Measurements from ENCODE around the gene CHTF18.

CHTF18 gene

GRCh38 chr16:782766-783403 is 5.5 kb upstream of the CHTF18 start:
- H3K4me1 Mint-ChIP-seq, result peaks cover 14% of the 10 kb centered on the region
- no peaks in the 10 kb centered on the region for H3K9me3 Mint-ChIP-seq
- ATAC-seq (replicated peaks; ENCODE audit: extremely low read depth, poor library complexity, severe bottlenecking) (no peak), DNase-seq (ENCODE audit: low spot score in 2 of 2) (no peak)
- peaks cover 7% of the 10 kb centered on the region for H3K27me3 Mint-ChIP-seq
- no peak overlapping the region for H3K27ac Mint-ChIP-seq (ENCODE audit: low read depth)
- no peak overlapping the region for H3K4me3 Mint-ChIP-seq
- peaks cover 9% of the 10 kb centered on the region for H3K36me3 Mint-ChIP-seq (ENCODE audit: insufficient read depth)

GRCh38 chr16:783404-784161 is 4.8 kb upstream of the CHTF18 start:
- H3K36me3 Mint-ChIP-seq (ENCODE audit: insufficient read depth), result peaks cover 9% of the 10 kb centered on the region

GRCh38 chr16:784431-784830 is 4.0 kb upstream of the CHTF18 start:
- Mint-ChIP-seq H3K4me3 (no peak overlapping the region), H3K27ac (ENCODE audit: low read depth) (no peak overlapping the region), H3K27me3 (peaks cover 7% of the 10 kb centered on the region)

More at GRCh38 chr16:783404-784161, 4.8 kb upstream of the CHTF18 start:
- ATAC-seq (replicated peaks; ENCODE audit: extremely low read depth, poor library complexity, severe bottlenecking), result no peak
- peaks cover 7% of the 10 kb centered on the region for H3K27me3 Mint-ChIP-seq
- no peak overlapping the region for H3K27ac Mint-ChIP-seq (ENCODE audit: low read depth)
- H3K4me1 Mint-ChIP-seq, result peaks cover 14% of the 10 kb centered on the region
- no peak overlapping the region for H3K4me3 Mint-ChIP-seq
- DNase-seq (ENCODE audit: low spot score in 2 of 2), result no peak
- no peaks in the 10 kb centered on the region for H3K9me3 Mint-ChIP-seq

GRCh38 chr16:785563-786535 is 2.6 kb upstream of the CHTF18 start:
- H3K36me3 Mint-ChIP-seq (ENCODE audit: insufficient read depth), result peaks cover 9% of the 10 kb centered on the region
- peak overlapping the region; percentile 80 for H3K4me3 Mint-ChIP-seq
- ATAC-seq (replicated peaks; ENCODE audit: extremely low read depth, poor library complexity, severe bottlenecking), result no peak
- H3K4me1 Mint-ChIP-seq, result peaks cover 14% of the 10 kb centered on the region
- peak; percentile 53 to 70 for DNase-seq (ENCODE audit: low spot score in 2 of 2)
- H3K27me3 Mint-ChIP-seq, result no peaks in the 10 kb centered on the region
- H3K27ac Mint-ChIP-seq (ENCODE audit: low read depth), result no peak overlapping the region
- no peaks in the 10 kb centered on the region for H3K9me3 Mint-ChIP-seq

More at GRCh38 chr16:784431-784830, 4.0 kb upstream of the CHTF18 start:
- ATAC-seq (replicated peaks; ENCODE audit: extremely low read depth, poor library complexity, severe bottlenecking) (no peak), DNase-seq (ENCODE audit: low spot score in 2 of 2) (no peak)
- peaks cover 14% of the 10 kb centered on the region for H3K4me1 Mint-ChIP-seq
- peaks cover 9% of the 10 kb centered on the region for H3K36me3 Mint-ChIP-seq (ENCODE audit: insufficient read depth)
- H3K9me3 Mint-ChIP-seq, result no peaks in the 10 kb centered on the region

- H3K27me3 Mint-ChIP-seq, result no peaks in the 10 kb centered on the region
- no peaks in the 10 kb centered on the region for H3K9me3 Mint-ChIP-seq
- H3K4me1 Mint-ChIP-seq, result peaks cover 21% of the 10 kb centered on the region
- no peak overlapping the region for H3K27ac Mint-ChIP-seq (ENCODE audit: low read depth)
- no peak for DNase-seq (ENCODE audit: low spot score in 2 of 2)
- peak overlapping the region; percentile 80 for H3K4me3 Mint-ChIP-seq
- peaks cover 11% of the 10 kb centered on the region for H3K36me3 Mint-ChIP-seq (ENCODE audit: insufficient read depth)
- no peak for ATAC-seq (replicated peaks; ENCODE audit: extremely low read depth, poor library complexity, severe bottlenecking)
These were observed 976 bp upstream of the CHTF18 start for GRCh38 chr16:787321-787966.

DNA sequence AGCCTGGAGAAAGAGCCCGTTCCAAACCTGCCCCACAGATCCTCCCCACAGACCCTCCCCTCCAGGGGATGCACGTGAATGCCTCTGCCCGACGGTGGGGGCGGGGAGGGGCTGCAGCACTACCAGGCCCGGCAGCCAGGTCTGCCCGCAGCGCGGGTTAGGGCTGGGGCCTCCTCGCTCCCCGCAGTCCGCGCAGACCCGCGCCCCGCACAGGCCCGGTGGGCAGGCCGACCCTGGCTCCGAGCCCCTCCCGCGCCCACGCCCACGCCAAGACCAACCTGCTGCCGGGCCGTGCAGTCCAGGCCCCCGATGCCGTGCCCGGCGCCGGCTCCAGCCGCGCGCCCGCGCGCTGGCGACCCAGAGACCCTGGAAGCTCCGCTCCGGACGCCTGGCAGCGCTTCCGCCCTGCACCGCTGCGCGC is 432 bp upstream of the CHTF18 start, which contains the start of gene RPUSD1:
Gene RPUSD1, minus strand, starts transcription at position 404 of the 421 bp plus-strand sequence. CDS start 644 bp downstream, outside the sequence.
- H3K9me3 Mint-ChIP-seq, result no peaks in the 10 kb centered on the region
- peak; percentile 10 for ATAC-seq (replicated peaks; ENCODE audit: extremely low read depth, poor library complexity, severe bottlenecking)
- no peak within 1 kb of the TSS for H3K27ac Mint-ChIP-seq (ENCODE audit: low read depth)
- peaks cover 21% of the 10 kb centered on the region for H3K4me1 Mint-ChIP-seq
- no peaks in the 10 kb centered on the region for H3K27me3 Mint-ChIP-seq
- peaks cover 11% of the 10 kb centered on the region for H3K36me3 Mint-ChIP-seq (ENCODE audit: insufficient read depth)
- peak in 1 of 2 donors; percentile 22 for DNase-seq (ENCODE audit: low spot score in 2 of 2)
- peak within 1 kb of the TSS; percentile 80 for H3K4me3 Mint-ChIP-seq

DNA sequence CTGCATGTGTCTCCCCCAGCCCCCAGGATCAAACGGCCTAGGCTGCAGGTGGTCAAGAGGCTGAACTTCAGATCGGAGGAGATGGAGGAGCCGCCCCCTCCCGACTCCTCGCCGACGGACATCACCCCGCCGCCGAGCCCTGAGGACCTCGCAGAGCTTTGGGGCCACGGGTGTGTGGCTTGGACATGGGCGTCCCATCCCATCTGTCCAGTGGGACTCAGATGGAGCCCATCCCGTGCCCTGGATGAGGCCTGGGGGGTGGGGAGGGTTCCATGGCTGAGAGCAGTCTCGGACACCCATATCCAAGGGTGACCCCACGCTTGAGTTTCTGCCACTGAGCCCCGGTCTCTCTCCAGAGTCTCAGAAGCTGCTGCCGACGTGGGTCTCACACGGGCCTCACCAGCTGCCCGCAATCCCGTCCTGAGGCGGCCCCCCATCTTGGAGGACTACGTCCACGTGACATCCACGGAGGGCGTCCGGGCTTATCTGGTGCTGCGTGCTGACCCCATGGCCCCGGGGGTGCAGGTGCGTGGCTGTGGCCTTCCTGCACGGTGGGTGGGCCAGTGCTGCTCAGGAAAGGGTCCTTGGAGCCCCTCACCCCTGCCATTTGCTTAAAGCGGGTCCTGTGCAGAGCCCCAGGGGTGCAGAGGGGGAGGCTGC is 901 bp downstream of the CHTF18 start:
- Mint-ChIP-seq H3K27ac (ENCODE audit: low read depth) (no peak overlapping the region), H3K36me3 (ENCODE audit: insufficient read depth) (peaks cover 11% of the 10 kb centered on the region), H3K4me3 (peak overlapping the region; percentile 61), H3K9me3 (no peaks in the 10 kb centered on the region), H3K4me1 (peaks cover 21% of the 10 kb centered on the region), H3K27me3 (no peaks in the 10 kb centered on the region)
- no peak for DNase-seq (ENCODE audit: low spot score in 2 of 2)
- ATAC-seq (replicated peaks; ENCODE audit: extremely low read depth, poor library complexity, severe bottlenecking), result no peak

GRCh38 chr16:790086-790485 is 1.7 kb downstream of the CHTF18 start:
- peaks cover 18% of the 10 kb centered on the region for H3K4me1 Mint-ChIP-seq
- peak overlapping the region; percentile 25 for H3K27ac Mint-ChIP-seq (ENCODE audit: low read depth)
- DNase-seq (ENCODE audit: low spot score in 2 of 2) (no peak), ATAC-seq (replicated peaks; ENCODE audit: extremely low read depth, poor library complexity, severe bottlenecking) (no peak)
- H3K4me3 Mint-ChIP-seq, result peak overlapping the region; percentile 61
- no peaks in the 10 kb centered on the region for H3K9me3 Mint-ChIP-seq
- H3K36me3 Mint-ChIP-seq (ENCODE audit: insufficient read depth), result peaks cover 11% of the 10 kb centered on the region
- no peaks in the 10 kb centered on the region for H3K27me3 Mint-ChIP-seq

DNA sequence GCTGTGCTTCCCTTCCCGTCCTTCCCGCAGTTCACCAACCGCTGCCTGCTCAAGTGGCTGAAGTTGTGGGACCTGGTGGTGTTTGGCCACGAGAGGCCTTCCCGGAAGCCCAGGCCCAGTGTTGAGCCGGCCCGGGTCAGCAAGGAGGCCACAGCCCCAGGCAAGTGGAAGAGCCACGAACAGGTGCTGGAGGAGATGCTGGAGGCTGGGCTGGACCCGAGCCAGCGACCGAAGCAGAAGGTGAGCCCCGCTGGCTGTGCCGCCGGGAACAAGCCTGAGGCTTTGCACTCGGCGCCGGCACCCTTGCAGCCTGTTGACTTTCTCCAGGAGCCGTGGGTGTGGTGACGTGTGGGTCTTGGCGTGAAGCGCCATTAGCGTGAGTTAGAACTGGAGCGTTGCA is 2.7 kb downstream of the CHTF18 start:
- DNase-seq (ENCODE audit: low spot score in 2 of 2) (no peak), ATAC-seq (replicated peaks; ENCODE audit: extremely low read depth, poor library complexity, severe bottlenecking) (no peak)
- peaks cover 10% of the 10 kb centered on the region for H3K36me3 Mint-ChIP-seq (ENCODE audit: insufficient read depth)
- H3K27ac Mint-ChIP-seq (ENCODE audit: low read depth), result no peak overlapping the region
- no peaks in the 10 kb centered on the region for H3K9me3 Mint-ChIP-seq
- H3K4me3 Mint-ChIP-seq, result no peak overlapping the region
- no peaks in the 10 kb centered on the region for H3K27me3 Mint-ChIP-seq
- H3K4me1 Mint-ChIP-seq, result peaks cover 15% of the 10 kb centered on the region

- no peak overlapping the region for H3K4me3 Mint-ChIP-seq
- DNase-seq (ENCODE audit: low spot score in 2 of 2) (no peak), ATAC-seq (replicated peaks; ENCODE audit: extremely low read depth, poor library complexity, severe bottlenecking) (no peak)
- no peak overlapping the region for H3K27ac Mint-ChIP-seq (ENCODE audit: low read depth)
- peaks cover 9% of the 10 kb centered on the region for H3K36me3 Mint-ChIP-seq (ENCODE audit: insufficient read depth)
- H3K27me3 Mint-ChIP-seq, result no peaks in the 10 kb centered on the region
- H3K4me1 Mint-ChIP-seq, result peaks cover 7% of the 10 kb centered on the region
- no peaks in the 10 kb centered on the region for H3K9me3 Mint-ChIP-seq
These were observed 4.0 kb downstream of the CHTF18 start for GRCh38 chr16:792221-792995.

DNA sequence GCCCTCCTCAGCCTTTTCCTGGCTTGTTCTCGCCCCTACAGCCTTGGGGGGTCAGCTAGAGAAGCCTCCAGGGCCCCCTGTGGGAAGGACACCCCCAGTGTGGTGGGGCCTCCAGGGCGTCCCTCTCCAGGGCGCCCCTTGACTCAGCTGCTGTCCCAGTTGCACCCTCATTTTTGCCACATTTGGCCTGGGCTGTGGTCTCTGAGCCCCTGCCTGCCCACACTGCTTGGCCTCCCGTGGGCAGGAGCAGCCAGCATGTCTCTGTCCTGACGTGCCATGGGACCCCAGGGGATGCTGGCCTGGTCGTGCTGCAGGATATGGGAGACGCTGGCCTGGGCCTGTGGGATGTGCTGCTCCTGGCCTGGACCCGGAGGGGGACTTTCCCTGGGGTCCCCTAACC is 5.0 kb downstream of the CHTF18 start:
- Mint-ChIP-seq H3K27me3 (no peaks in the 10 kb centered on the region), H3K4me3 (no peak overlapping the region), H3K9me3 (no peaks in the 10 kb centered on the region), H3K4me1 (peaks cover 7% of the 10 kb centered on the region), H3K27ac (ENCODE audit: low read depth) (no peak overlapping the region), H3K36me3 (ENCODE audit: insufficient read depth) (peaks cover 5% of the 10 kb centered on the region)
- ATAC-seq (replicated peaks; ENCODE audit: extremely low read depth, poor library complexity, severe bottlenecking) (no peak), DNase-seq (ENCODE audit: low spot score in 2 of 2) (no peak)
